ENCODE results near the gene SPDYE5. TPM values are rescaled to one million over a fixed set of nuclear protein-coding genes. Genes with fewer than 3 reads are reported as not detected.

Gene SPDYE5
- total and polyA plus RNA-seq, 10 donors: 0.03 to 0.26 (median 0.14) TPM; not detected in 7

Small RNA genes lying within 50 kb of the gene (small RNA-seq; reads per million reads assigned to genes)
- gene AC211429.1 (0 reads per million in 4 donors), gene RF00019 (0 reads per million in 4 donors)

Other genes starting within 250 kb of the SPDYE5 start
- 1 to 10 TPM; 2.4 to 7.7 (median 6.0) TPM for gene TRIM73, start 96.7 kb upstream of the SPDYE5 start, total RNA-seq
- gene TRIM73, start 96.7 kb upstream of the SPDYE5 start, polyA plus RNA-seq: 1 to 10 TPM; 2.8 to 3.8 (median 3.0) TPM
- gene POM121C, start 6.0 kb upstream of the SPDYE5 start, total RNA-seq: 10 to 100 TPM; 33.6 to 67.4 (median 57.1) TPM
- gene POM121C, start 6.0 kb upstream of the SPDYE5 start, polyA plus RNA-seq: 10 to 100 TPM in 1 of 3 donors, 1 to 10 TPM in 2; 9.1 to 16.1 (median 9.2) TPM
- 10 to 100 TPM; 32.0 to 52.6 (median 43.0) TPM for gene HIP1, start 246.6 kb downstream of the SPDYE5 start, total RNA-seq
- 1 to 10 TPM; 3.4 to 6.4 (median 3.6) TPM for gene HIP1, start 246.6 kb downstream of the SPDYE5 start, polyA plus RNA-seq

All from spleen (tissue), 11 donors.